Neural cell (in vitro differentiated cells): Measurements from ENCODE around the gene FOXP3. TPM values are rescaled to one million over a fixed set of nuclear protein-coding genes. Genes with fewer than 3 reads are reported as not detected.

Source experiments
- H2AFZ ChIP-seq: fragments of 200-600, 300-800 bp; sonication (generic), shearing (Covaris generic); 2 replicates; pipeline ENCODE4 v1.6.0; 2014; ENCODE audit warnings: low read depth, mild to moderate bottlenecking, antibody characterized with exemption, low read length, moderate library complexity
- H3F3A ChIP-seq: fragments of 200-600 bp; shearing (Covaris generic); 2 replicates; pipeline ENCODE4 v1.6.1; 2016; ENCODE audit warnings: mild to moderate bottlenecking, moderate library complexity, mixed read lengths, antibody characterized with exemption, low read length; ENCODE audit not compliant: insufficient read depth, poor library complexity, severe bottlenecking
- H3K27ac ChIP-seq: fragments of 200-600, 300-800 bp; sonication (generic), shearing (Covaris generic); 2 replicates; pipeline ENCODE4 v1.5.1; 2014; ENCODE audit warnings: mild to moderate bottlenecking, low read length, moderate library complexity
- H3K27me3 ChIP-seq: fragments of 300-800, 200-600 bp; sonication (generic), shearing (Covaris generic); 2 replicates; pipeline ENCODE4 v1.6.0; 2014; ENCODE audit warnings: mild to moderate bottlenecking, low read depth, low read length, moderate library complexity; ENCODE audit not compliant: insufficient read depth
- H3K36me3 ChIP-seq: fragments of 300-800, 200-600 bp; sonication (generic), shearing (Covaris generic); 2 replicates; pipeline ENCODE4 v1.5.1; 2014; ENCODE audit warnings: mild to moderate bottlenecking, antibody characterized with exemption, low read length, moderate library complexity; ENCODE audit not compliant: insufficient read depth
- H3K4me2 ChIP-seq: fragments of 300-800, 200-600 bp; sonication (generic), shearing (Covaris generic); 2 replicates; pipeline ENCODE4 v1.6.0; 2014; ENCODE audit warnings: mild to moderate bottlenecking, low read length
- H3K4me3 ChIP-seq: fragments of 300-800, 200-600 bp; sonication (generic), shearing (Covaris generic); 2 replicates; pipeline ENCODE4 v1.5.1; 2014; ENCODE audit warnings: mild to moderate bottlenecking, low read length, moderate library complexity
- H3K79me2 ChIP-seq: fragments of 200-600 bp; shearing (Covaris generic); replicated peaks from 2 replicates; pipeline ENCODE4 v1.6.0; 2014; ENCODE audit warnings: mild to moderate bottlenecking, low read length, moderate library complexity; ENCODE audit not compliant: insufficient read depth
- H3K9ac ChIP-seq: fragments of 300-800, 200-600 bp; sonication (generic), shearing (Covaris generic); 2 replicates; pipeline ENCODE4 v1.6.1; 2016; ENCODE audit warnings: mild to moderate bottlenecking, low read length, mixed read lengths
- H3K9me2 ChIP-seq: fragments of 200-600 bp; shearing (Covaris generic); 2 replicates; pipeline ENCODE4 v1.6.1; 2016; ENCODE audit warnings: mild to moderate bottlenecking, low read length, mixed read lengths; ENCODE audit not compliant: insufficient read depth
- H3K9me3 ChIP-seq: fragments of 200-600, 300-800 bp; sonication (generic), shearing (Covaris generic); 2 replicates; pipeline ENCODE4 v1.6.1; 2016; ENCODE audit warnings: mild to moderate bottlenecking, mixed run types, low read length, moderate library complexity, mixed read lengths
- H4K20me1 ChIP-seq: fragments of 200-600 bp; shearing (Covaris generic); 2 replicates; pipeline ENCODE4 v1.6.1; 2016; ENCODE audit warnings: mild to moderate bottlenecking, mixed run types; ENCODE audit not compliant: insufficient read depth
- CTCF ChIP-seq: fragments of 450-650 bp; IDR thresholded peaks from 2 replicates; pipeline ENCODE4 v1.5.1; 2014; ENCODE audit warnings: antibody characterized with exemption, mild to moderate bottlenecking, moderate library complexity; ENCODE audit not compliant: poor library complexity, severe bottlenecking
- EP300 ChIP-seq: fragments of 450-650 bp; conservative IDR thresholded peaks from 2 replicates; pipeline ENCODE4 v1.6.1; 2014; ENCODE audit warnings: antibody characterized with exemption, mild to moderate bottlenecking, moderate library complexity; ENCODE audit not compliant: poor library complexity, severe bottlenecking
- MXI1 ChIP-seq: fragments of 450-650 bp; conservative IDR thresholded peaks from 2 replicates; pipeline ENCODE4 v1.6.1; 2014; ENCODE audit warnings: antibody characterized with exemption, mild to moderate bottlenecking; ENCODE audit not compliant: poor library complexity, severe bottlenecking
- POLR2AphosphoS5 ChIP-seq: IDR thresholded peaks from 2 replicates; pipeline ENCODE4 v1.6.1; 2012
- RAD21 ChIP-seq: fragments of 450-650 bp; conservative IDR thresholded peaks from 2 replicates; pipeline ENCODE4 v1.6.1; 2014; ENCODE audit warnings: antibody characterized with exemption, mild to moderate bottlenecking, moderate library complexity
- REST ChIP-seq: IDR thresholded peaks from 2 replicates; pipeline ENCODE4 v1.6.1; 2012; ENCODE audit warnings: borderline replicate concordance
- TAF1 ChIP-seq: IDR thresholded peaks from 2 replicates; pipeline ENCODE4 v1.6.1; 2012; ENCODE audit warnings: low read depth
- polyA plus RNA-seq: library from polyadenylated mRNA; depleted of rRNA; stranded (reverse); fragments of >200 nt; gene quantifications from 2 replicates; pipeline ENCODE4 v1.2.3, GENCODE V29; 2014

Gene FOXP3
- polyA plus RNA-seq, 1 donor from 2014 or later = not detected

GRCh38 chrX:49212209-49212608 is 52.3 kb downstream of the FOXP3 start:
- TF ChIP-seq POLR2AphosphoS5 (no peak), CTCF (no peak), REST (no peak)
- H3F3A ChIP-seq = no peaks in the 10 kb centered on the region

GRCh38 chrX:49211074-49211473 is 53.4 kb downstream of the FOXP3 start:
- no peak overlapping the region for H3K9ac ChIP-seq
- TF ChIP-seq REST = no peak
- no peak for TF ChIP-seq RAD21
- no peak overlapping the region for H3K4me2 ChIP-seq
- H3K36me3 ChIP-seq = no peaks in the 10 kb centered on the region
- no peak overlapping the region for H2AFZ ChIP-seq
- no peaks in the 10 kb centered on the region for H3K79me2 ChIP-seq
- no peaks in the 10 kb centered on the region for H3K27me3 ChIP-seq
- H3K4me3 ChIP-seq = no peak overlapping the region
- no peaks in the 10 kb centered on the region for H4K20me1 ChIP-seq
- no peak overlapping the region for H3K27ac ChIP-seq
- no peaks in the 10 kb centered on the region for H3K9me2 ChIP-seq
- no peaks in the 10 kb centered on the region for H3F3A ChIP-seq
- no peaks in the 10 kb centered on the region for H3K9me3 ChIP-seq

More at GRCh38 chrX:49212209-49212608, 52.3 kb downstream of the FOXP3 start:
- Histone ChIP-seq H3K9me2 (no peaks in the 10 kb centered on the region), H2AFZ (no peak overlapping the region), H4K20me1 (no peaks in the 10 kb centered on the region), H3K27ac (no peak overlapping the region), H3K4me3 (no peak overlapping the region), H3K36me3 (no peaks in the 10 kb centered on the region), H3K79me2 (no peaks in the 10 kb centered on the region), H3K9me3 (no peaks in the 10 kb centered on the region), H3K27me3 (no peaks in the 10 kb centered on the region), H3K9ac (no peak overlapping the region), H3K4me2 (no peak overlapping the region)

GRCh38 chrX:49210406-49210805 is 54.1 kb downstream of the FOXP3 start:
- Histone ChIP-seq H3K9me2 (no peaks in the 10 kb centered on the region), H3K4me2 (no peak overlapping the region), H3K27ac (no peak overlapping the region)
- no peak for TF ChIP-seq RAD21
- no peak for TF ChIP-seq EP300
- TF ChIP-seq MXI1 = no peak
- TF ChIP-seq CTCF = no peak
- no peak for TF ChIP-seq REST
- no peak for TF ChIP-seq TAF1
- no peak for TF ChIP-seq POLR2AphosphoS5

More at GRCh38 chrX:49210406-49210805, 54.1 kb downstream of the FOXP3 start:
- Histone ChIP-seq H3K9ac (no peak overlapping the region), H2AFZ (no peak overlapping the region), H3K36me3 (no peaks in the 10 kb centered on the region), H3F3A (no peaks in the 10 kb centered on the region), H3K9me3 (no peaks in the 10 kb centered on the region), H3K79me2 (no peaks in the 10 kb centered on the region), H4K20me1 (no peaks in the 10 kb centered on the region), H3K27me3 (no peaks in the 10 kb centered on the region), H3K4me3 (no peak overlapping the region)
